Stimulated activated CD4-positive, alpha-beta T cell treated with anti-CD3 and anti-CD28 coated beads, Interleukin-2, amount 100 ng/mL, for 48 hours (primary cell): ENCODE results near the gene PLXDC1.

Experiments used
- DNase-seq, 2 donors: peaks; one replicate each; pipeline ENCODE4 v3.0.0-alpha.2; 2020

The PLXDC1 gene

DNA sequence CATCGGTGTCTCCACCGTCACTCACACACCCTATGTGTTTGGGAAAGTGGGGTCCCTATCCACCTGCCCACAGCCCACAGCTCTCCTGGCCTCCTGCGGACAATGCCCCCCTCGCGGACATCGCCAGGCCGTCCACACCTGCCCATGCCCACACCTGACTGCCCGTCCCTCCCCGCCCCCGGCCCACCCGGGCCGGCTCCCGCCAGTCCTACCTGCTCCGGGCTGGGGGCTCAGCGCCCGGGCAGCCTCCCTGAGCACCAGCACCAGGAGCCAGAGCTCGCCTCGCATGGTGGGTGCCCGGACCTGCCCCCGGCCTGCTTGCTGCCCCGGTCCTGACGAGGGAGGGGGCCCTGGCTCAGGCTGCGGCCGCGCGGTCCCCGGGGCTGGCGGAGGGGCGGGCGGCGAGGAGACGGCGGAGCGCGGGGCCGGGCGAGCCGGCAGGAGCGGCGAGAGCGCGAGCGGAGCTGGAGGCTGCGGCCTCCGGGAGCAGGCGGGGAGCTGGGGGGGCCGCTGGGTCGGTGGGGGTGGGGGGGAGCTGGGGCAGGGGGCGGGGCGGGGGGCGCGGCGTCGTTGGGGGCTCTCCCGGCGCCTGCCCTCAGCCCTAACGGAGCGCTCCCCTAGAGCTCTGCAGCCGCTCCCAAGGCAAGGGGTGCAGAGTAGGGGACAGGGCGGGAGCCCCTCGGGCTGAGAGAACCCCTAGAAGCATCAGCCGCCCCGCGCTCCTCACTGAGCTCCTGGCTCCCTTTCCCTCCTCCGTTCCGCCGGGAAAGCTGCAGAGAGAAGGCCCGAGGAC, at the start of gene PLXDC1:
Gene PLXDC1 (minus strand): TSS at position 488 of the 793 bp plus-strand sequence. CDS start 200 bp downstream, at position 288.
- DNase-seq = no peak

- DNase-seq = no peak
These were observed 49.6 kb upstream of the PLXDC1 start for GRCh38 chr17:39200957-39201510.

DNA sequence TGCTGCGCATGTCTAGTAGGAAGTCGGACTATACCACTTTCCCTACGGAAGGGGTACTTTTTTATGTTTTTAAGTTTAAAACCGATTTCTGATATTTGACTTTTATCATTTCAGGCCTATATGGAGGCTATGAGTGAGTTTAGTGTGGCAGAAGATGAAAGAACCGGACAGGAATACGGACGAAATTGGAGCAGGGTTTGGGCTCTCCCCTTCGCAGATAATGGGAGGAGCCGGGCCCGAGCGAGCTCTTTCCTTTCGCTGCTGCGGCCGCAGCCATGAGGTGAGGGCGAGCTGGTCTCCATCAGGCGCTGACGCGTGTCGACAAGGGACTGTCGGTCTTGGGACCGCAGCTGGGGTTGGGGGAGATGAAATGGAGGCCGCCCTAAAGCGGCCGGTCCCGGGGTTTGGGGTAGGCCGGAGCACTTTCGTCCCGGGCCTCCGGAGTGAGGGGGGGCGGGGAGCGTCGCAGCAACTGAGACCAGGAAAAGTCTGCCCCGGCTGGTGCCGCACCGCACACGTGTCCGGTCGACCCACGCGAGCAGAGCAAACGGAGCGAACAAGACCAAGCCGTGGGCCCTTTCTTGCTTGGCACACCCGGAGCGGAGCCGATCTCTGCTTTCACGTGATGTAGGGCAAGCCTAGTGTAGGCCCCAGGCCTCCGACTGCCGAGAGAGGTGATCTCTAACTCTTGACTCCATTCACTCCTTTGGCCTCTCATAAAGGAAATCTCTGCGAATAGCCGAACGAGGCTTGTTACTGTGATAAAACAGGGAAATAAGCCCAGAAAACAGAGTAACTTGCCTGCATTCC, 48.8 kb upstream of the PLXDC1 start, which contains the start of gene RPL19:
Gene RPL19 (plus strand): TSS at position 214 of the 810 bp plus-strand sequence. CDS start 62 bp downstream, at position 276.
- DNase-seq = peak; percentile 73 to 78

GRCh38 chr17:39199820-39200069, 48.3 kb upstream of the PLXDC1 start:
- DNase-seq = peak; percentile 74 to 81

DNA sequence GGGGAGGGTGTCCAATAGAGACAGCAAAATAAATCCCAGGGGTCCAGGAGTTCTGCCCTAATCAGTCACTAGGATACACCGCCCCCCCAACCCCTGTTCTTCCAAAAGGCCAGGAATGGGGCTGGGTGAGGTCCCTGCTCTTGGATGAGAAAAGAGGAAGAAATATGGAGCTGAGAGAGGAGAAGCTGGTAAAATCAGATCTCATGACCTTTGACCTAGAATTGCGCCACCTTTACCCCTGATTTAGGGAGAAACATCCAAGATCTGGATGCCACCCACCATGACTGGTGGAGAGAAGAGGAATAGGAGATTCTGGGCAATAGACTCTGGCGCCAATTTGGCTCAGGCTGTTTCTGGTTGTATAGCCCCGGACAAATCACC, 46.7 kb upstream of the PLXDC1 start:
- no peak for DNase-seq

DNA sequence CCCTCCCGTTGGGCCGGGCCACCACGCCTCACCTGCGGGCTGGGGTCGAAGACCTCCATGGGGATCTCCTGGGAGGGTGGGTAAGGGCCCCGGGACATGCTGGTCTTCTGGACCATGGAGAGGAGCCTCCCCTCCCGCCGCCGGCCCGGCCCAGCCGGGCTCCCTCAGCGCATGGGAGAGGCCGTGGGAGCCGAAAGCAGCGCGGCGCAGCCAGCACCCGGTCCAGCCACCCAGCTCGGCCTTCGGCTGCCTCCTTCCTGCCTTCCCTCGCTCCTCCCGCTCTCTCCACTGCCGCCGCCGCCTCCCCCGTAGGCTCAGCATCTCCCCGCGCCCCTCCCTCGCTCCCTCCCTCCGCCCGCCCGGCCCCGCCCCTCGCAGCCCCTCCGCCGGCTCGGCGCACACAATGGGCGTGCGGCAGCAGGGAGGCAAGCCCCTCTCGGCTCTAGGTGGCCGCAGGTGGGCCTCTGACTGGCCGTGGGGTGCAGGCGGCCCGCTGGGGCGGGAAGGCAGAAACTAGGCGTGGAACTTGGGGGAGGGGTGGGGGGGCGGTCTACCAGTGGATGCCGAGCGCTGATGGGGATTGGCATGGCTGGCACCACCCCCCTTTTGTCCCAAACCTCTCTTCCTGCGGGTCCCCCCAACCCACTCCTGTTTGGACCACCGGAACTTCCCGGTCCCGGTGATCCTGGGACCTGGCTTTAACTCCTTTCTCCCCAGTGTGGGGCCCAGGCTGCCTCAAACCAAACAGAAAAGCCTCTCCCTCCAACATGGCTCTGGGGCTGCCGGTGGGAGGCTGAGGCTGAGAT, 46.1 kb upstream of the PLXDC1 start, which contains the start of gene CACNB1:
Gene CACNB1 (minus strand): TSS at position 290 of the 806 bp plus-strand sequence. CDS start 174 bp downstream, at position 116.
- DNase-seq = peak; percentile 59 to 63

- no peak for DNase-seq
These were observed 45.4 kb upstream of the PLXDC1 start for GRCh38 chr17:39196808-39197291.

DNA sequence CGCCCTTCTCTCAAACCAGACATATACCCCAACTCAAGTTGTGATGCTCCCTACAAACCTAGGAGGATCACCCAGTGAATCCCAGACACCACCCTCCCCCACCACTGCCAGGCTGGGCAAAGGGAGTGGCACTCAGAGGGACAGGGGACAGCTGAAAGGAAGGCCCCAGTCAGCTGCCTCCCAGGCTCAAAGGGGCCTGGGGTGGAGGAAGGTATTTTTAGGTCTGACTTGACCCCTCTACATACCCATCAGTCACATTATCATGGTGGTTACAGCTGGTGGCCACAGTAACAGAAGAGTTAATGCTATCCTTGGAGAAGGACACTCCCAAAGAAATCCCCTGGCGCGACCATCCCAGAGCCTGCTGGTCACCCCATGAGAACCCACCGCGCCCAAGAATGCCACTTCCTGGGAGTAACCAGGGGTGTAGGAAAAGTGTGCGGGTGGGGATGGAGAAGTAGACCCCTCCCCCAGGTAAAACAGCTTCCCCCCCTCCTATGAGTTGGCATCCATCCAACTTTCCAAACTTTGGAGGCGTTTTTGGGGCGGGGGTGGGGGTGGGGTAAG, 44.9 kb upstream of the PLXDC1 start:
- DNase-seq = no peak

GRCh38 chr17:39195568-39196160, 44.2 kb upstream of the PLXDC1 start:
- DNase-seq = no peak

- DNase-seq = no peak
These were observed 43.6 kb upstream of the PLXDC1 start for GRCh38 chr17:39194985-39195524.

DNA sequence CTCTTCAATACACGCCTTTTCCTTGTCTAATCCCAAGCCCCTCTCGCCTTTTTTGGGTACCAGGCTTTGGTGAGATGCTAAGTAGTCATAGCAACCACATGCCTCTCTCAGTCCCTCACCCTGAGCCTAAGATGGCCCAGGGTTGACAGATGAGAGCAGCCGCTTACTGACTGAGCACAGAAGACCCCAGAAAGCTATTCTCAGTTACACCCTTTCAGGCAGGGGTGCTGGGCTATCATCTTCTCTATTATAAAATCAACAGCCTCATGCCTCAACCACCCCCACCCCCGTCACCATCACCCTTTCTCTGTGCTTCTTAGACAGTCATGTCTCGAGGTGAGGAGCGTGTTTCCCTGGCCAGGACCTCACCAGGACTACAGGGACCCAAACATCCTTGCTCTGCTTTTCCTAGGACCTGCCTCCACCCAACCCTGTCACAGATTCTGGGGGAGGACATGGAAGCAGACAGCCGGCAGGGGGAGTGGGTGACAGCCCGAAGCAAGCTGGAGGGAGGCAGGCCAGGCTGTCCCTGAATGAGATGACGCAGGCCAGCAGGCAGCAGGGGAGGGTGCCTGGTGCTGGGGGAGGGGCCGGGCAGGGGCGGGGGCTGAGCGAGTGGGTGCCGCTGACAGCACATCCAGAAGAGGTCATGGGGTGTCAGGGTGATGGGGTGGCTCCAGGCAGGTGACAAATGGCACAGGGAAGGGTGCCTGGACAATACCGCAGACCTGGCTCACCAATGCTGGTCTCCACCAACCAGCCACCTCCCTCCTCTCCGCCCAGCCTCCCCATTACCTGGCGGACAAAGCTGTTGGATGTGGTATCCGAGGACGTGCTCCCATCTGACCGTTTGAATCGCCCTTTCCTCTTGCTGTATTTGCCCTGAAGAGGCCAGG, 42.9 kb upstream of the PLXDC1 start:
- DNase-seq = no peak

DNA sequence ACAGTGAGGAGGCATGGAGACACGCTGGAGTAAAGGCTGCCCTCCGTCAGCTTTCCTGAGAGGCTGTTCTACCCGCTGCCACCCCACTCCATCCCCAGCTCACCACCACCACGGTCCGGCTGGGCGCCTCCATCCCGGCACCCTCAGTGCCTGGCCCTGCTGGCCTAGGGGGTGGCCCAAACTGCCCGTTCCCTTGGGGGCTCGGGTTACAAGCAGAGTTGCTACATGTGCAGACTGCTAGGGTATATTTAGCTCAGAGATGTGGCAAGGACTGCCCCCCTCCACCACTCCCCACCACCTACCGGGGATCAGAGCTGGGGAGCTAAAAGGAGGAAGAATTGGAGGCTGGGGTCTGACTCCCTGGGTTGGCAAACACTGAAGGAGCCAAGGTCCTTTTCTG, 41.9 kb upstream of the PLXDC1 start:
- no peak for DNase-seq

- no peak for DNase-seq
These were observed 41.5 kb upstream of the PLXDC1 start for GRCh38 chr17:39192901-39193300.

DNA sequence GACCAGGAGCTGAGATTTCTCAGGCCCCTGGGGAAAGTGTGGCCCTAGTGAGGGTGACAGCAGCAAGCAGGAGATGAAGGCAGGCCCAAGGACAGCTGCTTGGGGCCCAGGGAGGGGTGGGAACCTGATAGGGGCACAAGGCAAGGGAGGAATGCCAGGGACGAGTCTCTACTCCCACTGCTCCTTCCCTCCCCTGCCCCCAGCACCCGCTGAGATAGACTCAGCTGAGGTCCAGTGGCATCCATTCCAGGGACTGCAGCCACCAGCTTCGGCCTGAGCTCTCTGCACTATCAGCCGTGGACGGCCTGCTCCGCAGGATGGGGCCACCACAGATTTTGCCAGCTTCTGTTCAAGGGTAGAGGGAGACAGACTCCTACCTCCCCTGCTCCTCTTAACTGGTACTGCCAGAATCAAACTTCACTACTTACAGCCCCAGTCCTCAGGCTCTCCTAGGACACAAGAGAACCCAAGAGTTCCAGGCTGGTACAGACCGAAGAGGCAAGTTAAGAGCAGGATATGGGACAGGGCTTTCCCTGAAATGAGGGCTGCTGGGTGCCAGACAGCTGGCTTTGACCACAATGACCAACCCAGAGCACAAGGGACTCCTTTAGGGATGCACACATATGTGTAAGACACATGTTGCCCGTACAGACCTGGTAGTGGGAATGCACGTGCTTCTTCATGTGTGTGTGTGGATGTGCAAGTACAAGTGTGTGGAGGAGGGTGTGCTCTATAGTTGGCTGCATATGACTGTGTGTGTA, 40.5 kb upstream of the PLXDC1 start:
- no peak for DNase-seq

DNA sequence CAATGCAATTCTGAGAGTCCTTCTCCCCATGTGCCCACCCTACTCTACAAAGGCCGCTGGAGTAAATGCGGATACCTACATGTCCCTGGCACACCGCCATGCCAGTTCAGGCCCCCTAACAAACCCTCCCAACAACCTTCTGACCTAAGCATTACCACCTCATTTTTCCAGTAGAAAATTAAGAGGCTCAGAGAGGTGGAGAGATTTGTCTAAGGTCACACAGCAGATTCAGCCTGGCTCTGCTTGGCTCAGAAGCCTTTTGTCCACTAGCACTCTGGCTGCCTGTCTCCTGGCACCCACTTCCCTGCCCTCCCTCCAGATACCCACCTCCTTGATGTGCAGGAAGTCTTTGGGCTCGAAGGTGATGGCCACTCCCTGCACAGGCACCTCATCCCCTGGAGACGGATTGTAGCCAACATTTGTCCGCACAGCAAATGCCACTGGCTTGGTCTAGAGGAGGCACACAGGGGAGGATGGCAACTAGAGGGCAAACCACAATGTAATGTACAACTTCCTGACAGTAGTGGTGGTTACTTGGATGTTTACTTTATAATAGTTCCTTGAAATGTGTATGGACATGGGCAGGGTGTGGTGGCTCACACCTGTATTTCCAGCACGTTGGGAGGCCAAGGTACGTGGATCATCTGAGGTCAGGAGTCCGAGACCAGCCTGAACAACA, 35.9 kb upstream of the PLXDC1 start:
- no peak for DNase-seq

DNA sequence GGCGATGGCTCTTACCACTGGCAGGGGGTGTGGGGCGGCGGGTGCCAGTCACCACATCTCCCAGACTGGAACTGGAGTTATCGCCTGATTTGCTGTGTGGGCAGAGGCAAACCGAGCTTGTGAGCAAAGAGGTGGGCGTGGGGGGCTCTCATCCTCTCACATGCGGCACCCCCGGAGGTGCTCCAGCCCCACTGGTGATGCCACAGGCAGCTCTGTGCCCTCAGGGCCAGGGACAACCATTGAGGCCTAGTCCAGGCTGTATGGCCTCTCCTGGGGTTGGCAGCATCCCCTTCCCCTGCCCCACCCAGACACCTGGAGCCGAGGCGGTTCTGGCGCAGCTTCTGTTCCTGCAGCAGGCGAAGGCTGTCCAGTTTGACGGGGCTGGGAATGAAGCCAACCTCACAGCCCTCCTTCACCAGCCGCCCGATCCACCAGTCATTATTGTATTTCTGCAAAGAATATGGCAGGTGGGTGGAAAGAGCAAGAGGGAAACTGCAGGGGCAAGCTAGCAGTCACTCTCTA, 35.1 kb upstream of the PLXDC1 start:
- DNase-seq = no peak

DNA sequence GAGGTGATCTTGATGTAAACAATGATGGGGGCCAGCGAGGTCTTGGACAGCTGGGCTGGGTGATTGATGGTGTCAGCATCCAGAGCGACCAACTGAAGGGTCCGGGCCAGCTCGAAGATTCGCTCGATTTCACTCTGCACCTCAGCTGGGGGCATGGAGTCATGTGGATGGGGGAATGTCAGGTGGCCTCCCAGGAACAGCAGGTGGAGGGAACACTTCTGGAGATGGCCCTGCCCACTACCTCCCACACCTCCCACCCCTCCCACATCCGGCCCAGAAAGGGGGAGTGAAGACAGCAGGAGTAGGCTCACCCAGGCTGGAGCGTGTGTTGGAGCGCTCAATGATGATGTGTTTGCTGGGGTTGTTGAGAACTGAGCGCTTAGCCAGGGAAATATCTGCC, 32.3 kb upstream of the PLXDC1 start:
- no peak for DNase-seq

DNA sequence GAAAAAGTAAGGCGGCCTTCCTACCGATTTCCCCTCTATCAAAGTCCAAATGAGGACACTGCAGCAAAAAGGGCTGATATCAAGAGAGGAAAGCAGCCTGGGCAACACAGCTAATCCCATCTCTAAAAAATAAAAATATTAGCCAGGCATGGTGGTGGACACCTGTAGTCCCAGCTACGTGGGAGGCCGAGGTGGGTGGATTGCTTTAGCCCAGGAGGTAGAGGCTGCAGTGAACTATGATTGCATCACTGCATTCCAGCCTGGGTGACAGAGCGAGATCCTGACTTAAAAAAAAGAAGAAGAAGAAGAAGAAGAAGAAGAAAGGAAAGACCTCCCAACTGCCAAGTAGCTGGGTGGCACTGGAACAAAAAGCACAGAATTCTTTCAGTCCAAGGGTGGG, 31.6 kb upstream of the PLXDC1 start:
- no peak for DNase-seq

DNA sequence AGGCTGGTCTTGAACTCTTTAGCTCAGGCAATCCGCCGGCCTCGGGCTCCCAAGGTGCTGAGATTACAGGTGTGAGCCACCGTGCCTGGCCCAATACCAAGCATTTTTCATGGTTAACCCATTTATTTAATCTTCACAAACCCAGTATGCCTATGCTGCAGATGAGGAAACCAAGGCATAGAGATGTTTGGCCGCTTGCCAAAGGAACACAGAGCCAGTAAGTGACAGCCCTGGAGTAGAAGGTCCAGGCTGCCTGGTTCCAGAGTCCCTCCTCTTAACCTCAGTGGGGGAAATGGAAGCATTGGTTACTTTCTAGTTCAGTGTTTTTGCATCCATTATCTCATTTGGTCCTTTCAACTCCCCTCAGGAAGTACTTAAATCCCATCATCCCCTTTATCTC, 29.9 kb upstream of the PLXDC1 start:
- no peak for DNase-seq
